ENCODE results near the gene ATP10A.

The ATP10A gene

DNA sequence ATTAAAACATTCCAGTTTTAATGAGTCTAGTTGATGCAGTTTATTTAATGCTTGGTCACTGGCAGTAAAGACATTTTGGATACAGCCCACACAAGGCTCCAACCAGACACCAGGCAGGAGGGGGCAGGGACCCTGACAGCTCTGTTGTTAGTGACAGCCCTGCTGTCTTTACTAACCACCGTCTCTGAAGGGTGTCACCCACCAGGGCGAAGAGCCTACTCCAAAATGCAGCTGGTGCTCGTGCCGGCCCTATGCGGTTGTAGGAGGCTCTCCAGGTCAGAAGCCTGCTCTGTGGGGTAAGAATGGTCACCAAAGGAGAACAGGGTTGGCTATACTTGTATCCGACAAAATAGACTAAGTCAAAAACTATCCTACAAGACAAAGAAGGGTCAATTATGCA is 132.2 kb downstream of the ATP10A start:
- Histone ChIP-seq H3K27me3 (ENCODE audit: insufficient read depth, low read length) (no peaks in the 10 kb centered on the region), H3K79me2 (ENCODE audit: control insufficient read depth, insufficient read depth, low read length, unreplicated experiment) (no peaks in the 10 kb centered on the region), H3K36me3 (ENCODE audit: insufficient read depth, low read length) (0 out of 2 replicates have a peak, but pooled peaks cover 3% of the 10 kb centered on the region), H2AFZ (ENCODE audit: low read length, unreplicated experiment) (no peak overlapping the region), H3K4me1 (ENCODE audit: control insufficient read depth, insufficient read depth, low read length, unreplicated experiment) (no peaks in the 10 kb centered on the region), H3K4me3 (ENCODE audit: low read depth, low read length) (no peak overlapping the region), H3K27ac (ENCODE audit: low read depth, low read length) (no peak overlapping the region)

DNA sequence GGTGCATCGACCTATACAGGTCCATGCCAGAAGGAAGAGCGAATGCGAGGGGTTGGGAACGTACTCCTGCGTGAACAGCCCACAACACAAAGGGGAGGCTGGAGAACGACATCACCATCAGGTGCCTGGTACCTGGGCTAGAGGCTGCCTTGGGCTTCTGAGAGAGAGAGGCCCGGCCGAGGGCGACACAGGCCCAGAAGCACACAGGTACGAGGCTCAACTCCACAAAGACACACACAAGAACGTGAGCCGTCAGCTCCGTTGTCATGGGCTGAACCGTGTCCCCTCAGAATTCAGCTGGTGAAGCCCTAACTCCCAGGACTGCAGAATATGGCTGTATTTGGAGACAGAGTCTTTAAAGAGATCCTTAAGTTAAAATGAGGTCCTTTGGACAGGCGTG is 134.3 kb downstream of the ATP10A start:
- no peak overlapping the region for H3K27ac ChIP-seq (ENCODE audit: low read depth, low read length)
- H3K27me3 ChIP-seq (ENCODE audit: insufficient read depth, low read length), result no peaks in the 10 kb centered on the region
- H3K4me3 ChIP-seq (ENCODE audit: low read depth, low read length), result no peak overlapping the region
- no peaks in the 10 kb centered on the region for H3K4me1 ChIP-seq (ENCODE audit: control insufficient read depth, insufficient read depth, low read length, unreplicated experiment)
- no peak overlapping the region for H2AFZ ChIP-seq (ENCODE audit: low read length, unreplicated experiment)
- no peaks in the 10 kb centered on the region for H3K79me2 ChIP-seq (ENCODE audit: control insufficient read depth, insufficient read depth, low read length, unreplicated experiment)
- 0 out of 2 replicates have a peak, but pooled peaks cover 3% of the 10 kb centered on the region for H3K36me3 ChIP-seq (ENCODE audit: insufficient read depth, low read length)

DNA sequence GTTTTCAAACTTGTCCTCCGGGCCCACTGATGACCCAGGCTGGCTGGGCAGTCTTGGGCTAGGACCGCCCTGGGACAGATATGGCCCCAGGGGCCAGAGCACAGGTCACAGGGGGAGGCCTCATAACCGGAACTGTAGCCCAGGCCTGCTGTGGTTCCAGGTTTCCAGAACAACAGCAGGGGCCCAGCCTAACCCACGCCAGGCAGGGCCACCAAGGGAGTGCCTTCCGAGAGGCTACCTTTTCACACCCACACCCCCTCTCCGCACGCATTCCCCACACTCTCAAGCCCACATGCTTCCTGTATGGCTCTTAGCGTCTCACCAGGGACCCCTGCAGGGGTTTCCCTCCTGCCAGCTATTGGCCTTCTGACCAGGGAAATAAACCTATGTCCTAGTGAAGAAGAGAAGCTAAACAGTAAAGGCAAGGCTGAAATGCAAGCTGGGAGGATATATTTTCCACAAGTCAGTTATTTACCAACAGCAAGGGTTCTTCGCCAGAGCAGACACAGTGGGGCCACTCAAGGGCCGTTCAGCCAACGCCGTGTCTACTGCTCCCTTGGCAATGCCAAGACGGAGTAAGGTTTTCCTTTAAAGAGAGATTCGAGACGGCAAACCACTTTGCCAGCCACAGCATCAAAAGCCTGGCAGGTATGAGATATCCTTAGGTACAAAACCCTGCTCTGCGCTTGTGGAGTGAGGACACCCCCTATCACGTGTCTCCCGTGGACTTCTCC is 135.1 kb downstream of the ATP10A start:
- H3K27ac ChIP-seq (ENCODE audit: low read depth, low read length), result no peak overlapping the region
- 0 out of 2 replicates have a peak, but pooled peaks cover 3% of the 10 kb centered on the region for H3K36me3 ChIP-seq (ENCODE audit: insufficient read depth, low read length)

DNA sequence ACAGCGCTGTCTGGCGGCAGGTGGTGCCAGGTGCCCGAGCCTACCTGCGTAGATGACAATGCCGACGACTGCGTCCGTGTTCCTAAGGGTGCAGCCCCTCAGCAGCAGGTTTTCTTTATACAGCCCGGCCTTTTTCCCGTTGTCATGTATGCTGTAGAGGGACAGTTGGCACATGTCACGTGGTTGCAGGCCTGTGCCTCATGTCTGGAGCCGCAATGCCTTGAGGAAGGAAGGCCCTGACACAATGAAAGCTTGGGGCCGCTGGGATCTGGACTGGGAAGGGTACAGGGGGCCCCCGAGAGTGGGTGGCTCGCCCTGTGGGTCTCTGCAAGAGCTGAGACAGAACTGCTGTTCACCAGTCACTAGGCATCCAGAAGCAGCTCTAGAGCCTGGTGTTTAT is 136.0 kb downstream of the ATP10A start:
- Histone ChIP-seq H3K4me3 (ENCODE audit: low read depth, low read length) (no peak overlapping the region), H3K27ac (ENCODE audit: low read depth, low read length) (no peak overlapping the region), H3K4me1 (ENCODE audit: control insufficient read depth, insufficient read depth, low read length, unreplicated experiment) (no peaks in the 10 kb centered on the region), H3K79me2 (ENCODE audit: control insufficient read depth, insufficient read depth, low read length, unreplicated experiment) (no peaks in the 10 kb centered on the region), H2AFZ (ENCODE audit: low read length, unreplicated experiment) (no peak overlapping the region), H3K27me3 (ENCODE audit: insufficient read depth, low read length) (no peaks in the 10 kb centered on the region), H3K36me3 (ENCODE audit: insufficient read depth, low read length) (0 out of 2 replicates have a peak, but pooled peaks cover 3% of the 10 kb centered on the region)

More for the DNA sequence above, 135.1 kb downstream of the ATP10A start:
- Histone ChIP-seq H3K4me1 (ENCODE audit: control insufficient read depth, insufficient read depth, low read length, unreplicated experiment) (no peaks in the 10 kb centered on the region), H3K27me3 (ENCODE audit: insufficient read depth, low read length) (no peaks in the 10 kb centered on the region), H3K4me3 (ENCODE audit: low read depth, low read length) (no peak overlapping the region), H3K79me2 (ENCODE audit: control insufficient read depth, insufficient read depth, low read length, unreplicated experiment) (no peaks in the 10 kb centered on the region), H2AFZ (ENCODE audit: low read length, unreplicated experiment) (no peak overlapping the region)

DNA sequence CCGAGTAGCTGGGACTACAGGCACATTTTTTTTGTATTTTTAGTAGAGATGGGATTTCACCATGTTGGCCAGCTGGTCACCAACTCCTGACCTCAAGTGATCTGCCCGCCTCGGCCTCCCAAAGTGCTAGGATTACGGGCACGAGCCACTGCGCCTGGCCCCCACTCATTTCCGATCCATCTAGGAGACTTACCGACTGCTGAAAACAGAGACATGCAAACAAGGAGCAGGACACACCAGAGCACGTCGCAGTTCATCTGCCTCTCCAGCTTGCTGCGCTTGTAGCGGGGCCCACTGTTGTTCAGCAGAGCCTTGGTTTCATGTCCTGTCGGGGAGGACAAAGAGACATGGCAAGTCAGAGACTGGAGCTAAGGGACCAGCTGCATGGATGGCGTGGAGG is 137.4 kb downstream of the ATP10A start:
- H3K27ac ChIP-seq (ENCODE audit: low read depth, low read length), result no peak overlapping the region
- H2AFZ ChIP-seq (ENCODE audit: low read length, unreplicated experiment), result no peak overlapping the region
- H3K27me3 ChIP-seq (ENCODE audit: insufficient read depth, low read length), result no peaks in the 10 kb centered on the region
- 0 out of 2 replicates have a peak, but pooled peaks cover 3% of the 10 kb centered on the region for H3K36me3 ChIP-seq (ENCODE audit: insufficient read depth, low read length)
- no peaks in the 10 kb centered on the region for H3K4me1 ChIP-seq (ENCODE audit: control insufficient read depth, insufficient read depth, low read length, unreplicated experiment)
- H3K4me3 ChIP-seq (ENCODE audit: low read depth, low read length), result no peak overlapping the region
- no peaks in the 10 kb centered on the region for H3K79me2 ChIP-seq (ENCODE audit: control insufficient read depth, insufficient read depth, low read length, unreplicated experiment)

DNA sequence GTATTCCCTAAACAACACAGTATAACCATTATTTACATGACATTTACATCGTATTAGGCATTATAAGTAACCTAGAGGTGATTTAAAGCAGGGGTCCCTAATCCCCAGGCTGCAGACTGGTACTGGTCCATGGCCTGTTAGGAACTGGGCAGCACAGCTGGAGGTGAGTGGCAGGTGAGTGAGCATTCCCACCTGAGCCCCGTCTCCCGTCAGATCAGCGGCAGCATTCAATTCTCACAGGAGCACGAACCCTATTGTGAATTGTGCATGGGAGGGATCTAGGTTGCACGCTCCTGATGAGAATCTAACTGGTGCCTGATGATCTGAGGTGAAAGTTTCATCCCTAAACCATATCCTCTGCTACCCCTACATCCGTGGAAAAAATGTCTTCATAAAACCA is 138.2 kb downstream of the ATP10A start:
- Histone ChIP-seq H3K79me2 (ENCODE audit: control insufficient read depth, insufficient read depth, low read length, unreplicated experiment) (no peaks in the 10 kb centered on the region), H3K36me3 (ENCODE audit: insufficient read depth, low read length) (0 out of 2 replicates have a peak, but pooled peaks cover 3% of the 10 kb centered on the region), H3K27me3 (ENCODE audit: insufficient read depth, low read length) (no peaks in the 10 kb centered on the region), H3K4me1 (ENCODE audit: control insufficient read depth, insufficient read depth, low read length, unreplicated experiment) (no peaks in the 10 kb centered on the region), H2AFZ (ENCODE audit: low read length, unreplicated experiment) (no peak overlapping the region), H3K27ac (ENCODE audit: low read depth, low read length) (no peak overlapping the region), H3K4me3 (ENCODE audit: low read depth, low read length) (no peak overlapping the region)

DNA sequence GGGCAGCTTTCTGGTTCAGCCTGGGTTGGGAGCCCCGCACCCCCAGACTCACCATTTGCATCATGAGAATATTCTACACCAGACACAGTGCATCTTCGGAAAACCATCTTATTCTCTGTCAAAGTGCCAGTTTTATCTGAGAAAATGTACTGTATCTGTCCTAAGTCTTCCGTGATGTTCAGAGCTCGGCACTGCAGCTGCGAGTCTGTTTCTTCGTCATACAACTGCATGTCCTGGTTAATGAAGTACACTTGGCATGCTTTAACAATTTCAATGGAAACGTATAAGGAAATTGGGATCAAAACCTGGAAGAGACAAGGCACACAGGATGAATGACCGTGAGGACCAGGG is 141.5 kb downstream of the ATP10A start:
- no peak overlapping the region for H3K4me3 ChIP-seq (ENCODE audit: low read depth, low read length)
- no peak overlapping the region for H2AFZ ChIP-seq (ENCODE audit: low read length, unreplicated experiment)
- H3K36me3 ChIP-seq (ENCODE audit: insufficient read depth, low read length), result no peaks in the 10 kb centered on the region
- peaks cover 8% of the 10 kb centered on the region for H3K4me1 ChIP-seq (ENCODE audit: control insufficient read depth, insufficient read depth, low read length, unreplicated experiment)
- no peaks in the 10 kb centered on the region for H3K27me3 ChIP-seq (ENCODE audit: insufficient read depth, low read length)
- H3K79me2 ChIP-seq (ENCODE audit: control insufficient read depth, insufficient read depth, low read length, unreplicated experiment), result no peaks in the 10 kb centered on the region
- H3K27ac ChIP-seq (ENCODE audit: low read depth, low read length), result no peak overlapping the region

DNA sequence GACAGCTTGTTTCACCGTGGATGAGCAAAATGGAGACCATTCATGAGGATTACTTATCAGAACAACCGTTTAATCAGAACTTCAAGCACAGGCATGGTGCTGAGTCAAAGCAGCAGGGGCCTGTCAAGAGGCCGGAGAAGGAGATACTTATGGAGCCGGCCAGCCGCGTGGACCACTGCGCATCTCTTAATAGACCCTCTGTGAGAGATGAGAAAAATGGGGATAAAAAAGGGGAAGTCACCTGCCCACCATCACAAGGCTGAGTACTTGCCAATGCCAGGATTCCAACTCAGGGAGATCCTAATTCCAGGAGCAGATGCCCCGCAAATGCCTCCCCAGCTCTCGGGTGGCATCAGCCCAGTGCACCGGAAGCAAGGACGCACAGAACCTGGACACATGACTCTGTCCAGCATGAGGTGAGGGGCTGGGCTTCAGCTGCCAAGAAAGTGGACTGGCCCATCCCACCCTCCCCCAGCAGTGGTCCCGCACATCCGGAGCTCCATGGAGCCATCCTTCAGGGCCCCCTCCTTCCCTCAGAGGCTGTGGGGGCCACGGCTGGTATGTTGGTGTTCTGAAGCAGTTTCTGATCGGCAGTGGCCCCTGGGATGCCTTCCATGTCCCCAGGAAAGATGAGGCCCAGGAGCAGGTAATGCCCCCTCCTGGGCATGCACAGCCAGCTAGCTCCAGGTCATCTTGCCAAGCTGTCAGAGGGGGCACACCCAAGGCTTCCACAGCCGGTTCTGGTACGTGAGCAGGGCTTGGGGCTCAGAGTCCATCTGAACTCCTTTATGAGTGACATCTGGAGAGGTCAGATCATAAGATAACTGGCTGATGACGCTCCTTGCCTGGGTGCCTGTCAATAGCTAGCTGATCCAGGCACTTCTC is 143.8 kb downstream of the ATP10A start:
- Histone ChIP-seq H3K36me3 (ENCODE audit: insufficient read depth, low read length) (no peaks in the 10 kb centered on the region), H3K27ac (ENCODE audit: low read depth, low read length) (no peak overlapping the region), H3K27me3 (ENCODE audit: insufficient read depth, low read length) (no peaks in the 10 kb centered on the region), H3K4me3 (ENCODE audit: low read depth, low read length) (no peak overlapping the region), H3K4me1 (ENCODE audit: control insufficient read depth, insufficient read depth, low read length, unreplicated experiment) (peaks cover 8% of the 10 kb centered on the region), H2AFZ (ENCODE audit: low read length, unreplicated experiment) (no peak overlapping the region), H3K79me2 (ENCODE audit: control insufficient read depth, insufficient read depth, low read length, unreplicated experiment) (no peaks in the 10 kb centered on the region)

DNA sequence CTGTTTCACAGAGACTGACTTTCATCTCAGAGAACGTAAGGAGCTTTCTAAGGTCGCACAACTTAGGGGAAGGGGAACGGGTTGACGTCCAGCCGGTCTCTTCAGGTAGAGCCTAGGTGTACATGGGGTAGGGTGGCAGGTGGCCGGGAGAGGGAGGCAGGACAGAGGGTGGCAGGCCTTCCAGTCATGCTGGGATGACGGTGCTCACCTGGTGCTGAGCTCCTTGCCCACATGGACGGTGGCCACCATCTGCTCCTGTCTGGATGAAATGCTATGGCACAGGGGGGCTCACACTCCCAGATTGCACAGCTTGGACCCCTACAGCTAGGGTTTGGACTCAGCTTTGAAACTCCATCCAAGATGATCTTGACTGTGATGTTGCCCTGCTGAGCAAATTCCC is 144.5 kb downstream of the ATP10A start:
- Histone ChIP-seq H3K79me2 (ENCODE audit: control insufficient read depth, insufficient read depth, low read length, unreplicated experiment) (no peaks in the 10 kb centered on the region), H2AFZ (ENCODE audit: low read length, unreplicated experiment) (no peak overlapping the region), H3K4me3 (ENCODE audit: low read depth, low read length) (no peak overlapping the region), H3K4me1 (ENCODE audit: control insufficient read depth, insufficient read depth, low read length, unreplicated experiment) (peaks cover 8% of the 10 kb centered on the region), H3K27ac (ENCODE audit: low read depth, low read length) (no peak overlapping the region), H3K36me3 (ENCODE audit: insufficient read depth, low read length) (no peaks in the 10 kb centered on the region), H3K27me3 (ENCODE audit: insufficient read depth, low read length) (no peaks in the 10 kb centered on the region)

DNA sequence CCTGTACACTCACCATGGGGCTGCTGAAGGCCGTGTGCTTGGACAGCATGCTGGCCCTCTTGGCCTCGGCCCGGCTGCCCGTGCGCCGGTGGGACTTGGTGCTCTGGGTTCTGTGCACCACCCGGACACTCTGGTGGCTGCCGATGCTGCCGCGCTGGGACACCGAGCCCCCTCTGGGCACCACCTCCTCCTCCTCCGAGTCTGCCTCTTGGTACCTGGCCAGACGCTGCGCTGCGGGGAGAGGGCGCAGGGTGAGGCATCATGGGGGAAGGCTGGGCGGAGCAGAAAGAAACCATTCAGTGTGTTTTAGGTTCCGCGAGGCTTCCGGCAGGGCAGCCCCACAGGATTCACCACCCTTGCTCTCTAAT is 145.0 kb downstream of the ATP10A start:
- Histone ChIP-seq H2AFZ (ENCODE audit: low read length, unreplicated experiment) (no peak overlapping the region), H3K27me3 (ENCODE audit: insufficient read depth, low read length) (no peaks in the 10 kb centered on the region), H3K36me3 (ENCODE audit: insufficient read depth, low read length) (no peaks in the 10 kb centered on the region)

More for the DNA sequence above, 145.0 kb downstream of the ATP10A start:
- Histone ChIP-seq H3K4me1 (ENCODE audit: control insufficient read depth, insufficient read depth, low read length, unreplicated experiment) (peaks cover 8% of the 10 kb centered on the region), H3K27ac (ENCODE audit: low read depth, low read length) (no peak overlapping the region), H3K79me2 (ENCODE audit: control insufficient read depth, insufficient read depth, low read length, unreplicated experiment) (no peaks in the 10 kb centered on the region), H3K4me3 (ENCODE audit: low read depth, low read length) (no peak overlapping the region)
